K562 (cell line): ENCODE data around the gene ZBTB26. TPM values are rescaled to one million over a fixed set of nuclear protein-coding genes. Genes with fewer than 3 reads are reported as not detected.

Source experiments
- ATAC-seq: fragments of 200-7000 bp; cut with Tn5 transposase; 3 replicates; pipeline ENCODE4 v1.9.1; 2020; ENCODE audit warnings: moderate library complexity
- BruUV-seq: library from RNA; stranded (reverse); fragments of 400-500 nt; replicated peaks from 2 replicates; lab custom pipeline; 2021; lab: Mats Ljungman, UMichigan
- CTCF ChIA-PET: fragments of 300-600 bp; formaldehyde crosslinking; extraction: SDS; loops from one replicate; lab custom pipeline; 2021; ENCODE audit warnings: low intra/inter-chr PET ratio; lab: Yijun Ruan, JAX
- POLR2A ChIA-PET: fragments of 300-600, 350-650 bp; sonication (Branson Sonifier 250); formaldehyde crosslinking; extraction: SDS; loops from one replicate; lab custom pipeline; 2021; ENCODE audit warnings: antibody characterized with exemption, inconsistent platforms; lab: Yijun Ruan, JAX
- DNase-seq, 4 experiments: peaks; one replicate each; pipeline versions ENCODE4 v3.0.0 to v3.0.0-alpha.2; 2011 to 2018; ENCODE audit warnings: low spot score in 3 of 4, mixed read lengths in 3 of 4; ENCODE audit errors: extremely low read depth in 1 of 4
- FAIRE-seq: peaks from 2 replicates; lab custom pipeline; 2011; peaks lifted over from hg19 to GRCh38; lab: Jason Lieb, UNC
- H2AFZ ChIP-seq: 2 replicates; pipeline ENCODE4 v1.6.0; 2011; ENCODE audit warnings: low read depth, low read length, control low read depth, inconsistent platforms
- H3K27ac ChIP-seq: fragments of 200-600 bp; 3 replicates; pipeline ENCODE4 v1.8.0; 2011; ENCODE audit warnings: low read depth, mild to moderate bottlenecking, control low read depth, inconsistent platforms, low read length, moderate library complexity, mixed read lengths; ENCODE audit errors: extremely low read depth
- H3K27me3 ChIP-seq, 2 experiments: fragments of 300-600 bp in 1 of 2; 2 replicates in 1 of 2; 3 replicates in 1 of 2; pipeline versions ENCODE4 v1.6.0 to v1.8.0; 2011; ENCODE audit warnings: inconsistent platforms in 2 of 2, low read length in 2 of 2, mild to moderate bottlenecking in 1 of 2, mixed read lengths in 1 of 2, moderate library complexity in 1 of 2; ENCODE audit not compliant: control insufficient read depth in 2 of 2, insufficient read depth in 2 of 2
- H3K36me3 ChIP-seq: fragments of 300-600 bp; 3 replicates; pipeline ENCODE4 v1.8.0; 2011; ENCODE audit warnings: mild to moderate bottlenecking, low read length, inconsistent platforms; ENCODE audit not compliant: control insufficient read depth, insufficient read depth
- H3K4me1 ChIP-seq, 2 experiments: fragments of 200-600 bp in 1 of 2; replicated peaks in 1 of 2; 2 replicates in 1 of 2; 3 replicates in 1 of 2; pipeline versions ENCODE4 v1.5.1 to v1.8.0; 2011; ENCODE audit warnings: inconsistent platforms in 2 of 2, low read length in 2 of 2, mild to moderate bottlenecking in 1 of 2, mixed read lengths in 1 of 2, moderate library complexity in 1 of 2; ENCODE audit not compliant: control insufficient read depth in 2 of 2, insufficient read depth in 2 of 2
- H3K4me2 ChIP-seq: 2 replicates; pipeline ENCODE4 v1.6.1; 2011; ENCODE audit warnings: low read length, control low read depth, inconsistent platforms, mixed read lengths; ENCODE audit not compliant: insufficient read depth
- H3K4me3 ChIP-seq: fragments of 200-600 bp; sonication (generic), shearing (Covaris generic); 2 replicates; pipeline ENCODE4 v1.5.1; 2016; ENCODE audit warnings: control low read depth, inconsistent platforms
- H3K79me2 ChIP-seq: fragments of 200-600 bp; 3 replicates; pipeline ENCODE4 v1.8.0; 2011; ENCODE audit warnings: low read length, inconsistent platforms; ENCODE audit not compliant: control insufficient read depth, insufficient read depth
- H3K9ac ChIP-seq, 2 experiments: 2 replicates each; pipeline versions ENCODE4 v1.6.0 to v1.6.1; 2011; ENCODE audit warnings: low read depth in 2 of 2, low read length in 2 of 2, control low read depth in 1 of 2, inconsistent platforms in 1 of 2, mild to moderate bottlenecking in 1 of 2, mixed read lengths in 1 of 2; ENCODE audit not compliant: insufficient read depth in 1 of 2
- H3K9me1 ChIP-seq: one replicate; pipeline ENCODE4 v1.6.0; 2011; ENCODE audit warnings: inconsistent platforms, mild to moderate bottlenecking, low read length, moderate library complexity; ENCODE audit not compliant: control insufficient read depth, insufficient read depth
- H3K9me3 ChIP-seq: replicated peaks from 2 replicates; pipeline ENCODE4 v1.5.1; 2011; ENCODE audit warnings: low read depth, low read length, inconsistent platforms; ENCODE audit not compliant: control insufficient read depth, insufficient read depth
- H4K20me1 ChIP-seq: replicated peaks from 2 replicates; pipeline ENCODE4 v1.6.1; 2011; ENCODE audit warnings: low read length, inconsistent platforms, mixed read lengths; ENCODE audit not compliant: control insufficient read depth, insufficient read depth
- ARID2 ChIP-seq: fragments of 450-650 bp; IDR thresholded peaks from 2 replicates; pipeline ENCODE4 v1.6.1; 2017; ENCODE audit warnings: antibody characterized with exemption, mild to moderate bottlenecking
- BRCA1 ChIP-seq, 2 experiments: fragments of 450-650 bp in 1 of 2; sonication (generic) in 1 of 2; formaldehyde crosslinking in 1 of 2; IDR thresholded peaks; 2 replicates each; pipeline versions ENCODE4 v1.5.0 to v1.6.1; 2017 to 2020; ENCODE audit warnings: mild to moderate bottlenecking in 1 of 2, missing genetic modification reagents in 1 of 2
- CREBBP ChIP-seq: IDR thresholded peaks from one replicate; pipeline ENCODE4 v1.6.1; 2012; ENCODE audit warnings: low read depth, mild to moderate bottlenecking, control low read depth, inconsistent platforms, low read length
- HLTF ChIP-seq: fragments of 450-650 bp; IDR thresholded peaks from 2 replicates; pipeline ENCODE4 v1.6.1; 2016
- MED1 ChIP-seq: sonication (generic); formaldehyde crosslinking; IDR thresholded peaks from 2 replicates; pipeline ENCODE4 v1.8.1; 2023; ENCODE audit warnings: missing genetic modification reagents, borderline replicate concordance
- NFATC3 ChIP-seq: fragments of 450-650 bp; IDR thresholded peaks from 2 replicates; pipeline ENCODE4 v1.6.1; 2017; ENCODE audit warnings: mild to moderate bottlenecking
- NFE2 ChIP-seq: IDR thresholded peaks from 2 replicates; pipeline ENCODE4 v1.6.1; 2014; ENCODE audit warnings: antibody characterized with exemption, low read depth
- NR2C1 ChIP-seq, 2 experiments: fragments of 450-650 bp; IDR thresholded peaks; 2 replicates each; pipeline ENCODE4 v1.6.1; 2017; ENCODE audit warnings: mild to moderate bottlenecking in 2 of 2, antibody characterized with exemption in 1 of 2, inconsistent platforms in 1 of 2, missing compliant biosample characterization in 1 of 2, missing genetic modification characterization in 1 of 2
- NR2F6 ChIP-seq: fragments of 450-650 bp; formaldehyde crosslinking; IDR thresholded peaks from 2 replicates; pipeline ENCODE4 v1.4.0; 2020; ENCODE audit warnings: mild to moderate bottlenecking
- RCOR1 ChIP-seq, 2 experiments: IDR thresholded peaks; 2 replicates each; pipeline ENCODE4 v1.6.1; 2012; ENCODE audit warnings: low read depth in 2 of 2, low read length in 2 of 2, borderline replicate concordance in 1 of 2, improper control_type of control experiment in 1 of 2
- RFX5 ChIP-seq: IDR thresholded peaks from 2 replicates; pipeline ENCODE4 v1.6.1; 2011; ENCODE audit warnings: low read depth, mild to moderate bottlenecking, improper control_type of control experiment, low read length
- SRSF1 ChIP-seq: fragments of 200-400 bp; formaldehyde crosslinking; IDR thresholded peaks from 2 replicates; pipeline ENCODE4 v1.6.1; 2017; ENCODE audit warnings: mild to moderate bottlenecking, low read depth, low read length, moderate library complexity
- ZKSCAN3 ChIP-seq: fragments of 250-450 bp; sonication (Bioruptor Pico); IDR thresholded peaks from 2 replicates; pipeline ENCODE4 v1.4.0; 2020
- ZNF561 ChIP-seq: fragments of 450-650 bp; formaldehyde crosslinking; conservative IDR thresholded peaks from 2 replicates; pipeline ENCODE4 v1.4.0; 2020; ENCODE audit warnings: mild to moderate bottlenecking, moderate library complexity
- ZNF584 ChIP-seq: fragments of 200-800 bp; sonication (Bioruptor generic); IDR thresholded peaks from 2 replicates; pipeline ENCODE4 v1.6.1; 2016; ENCODE audit warnings: low read depth, mild to moderate bottlenecking, missing genetic modification characterization, missing compliant biosample characterization
- ZNF586 ChIP-seq: fragments of 450-650 bp; formaldehyde crosslinking; conservative IDR thresholded peaks from 2 replicates; pipeline ENCODE4 v1.4.0; 2020; ENCODE audit warnings: mild to moderate bottlenecking, moderate library complexity
- ZNF830 ChIP-seq: fragments of 250-450 bp; sonication (Bioruptor Pico); IDR thresholded peaks from 2 replicates; pipeline ENCODE4 v1.5.0; 2021; ENCODE audit warnings: mild to moderate bottlenecking
- WGBS: fragments of 100-300 bp; shearing (Covaris generic); methylation state at CpG from one replicate; pipeline ENCODE4 v1.1.6; 2016; ENCODE audit warnings: low coverage, mixed read lengths; ENCODE audit not compliant: insufficient coverage; ENCODE audit errors: missing lambda C conversion rate; 5-methylcytosine and 5-hydroxymethylcytosine counted together
- in situ Hi-C: fragments of 300-500 bp; cut with MboI; formaldehyde crosslinking; loops from 4 replicates; pipeline ENCODE4 v1.15.0; 2018; ENCODE audit warnings: inconsistent platforms, mixed read lengths
- intact Hi-C: fragments of 100-400 bp; cut with micrococcal nuclease; formaldehyde crosslinking; loops from 2 replicates; pipeline ENCODE4 v1.14.2; 2022
- polyA plus RNA-seq, 8 experiments: library from polyadenylated mRNA; depleted of rRNA in 4 of 8; stranded (reverse) in 5 of 8; unstranded in 3 of 8; fragments of >200 nt; fragmentation: Nextera tagmentation in 2 of 8; fragmentation: Illumina TruSeq in 1 of 8; extraction: Ambion mirVana in 2 of 8; extraction: Trizol in 1 of 8; gene quantifications; 2 replicates each; pipeline versions ENCODE4 v1.2.1 to v1.2.3, GENCODE V29; 2011 to 2014; ENCODE audit warnings: inconsistent platforms in 1 of 8, missing spikeins in 1 of 8
- total RNA-seq, 7 experiments: library from RNA; depleted of rRNA in 6 of 7; stranded (reverse); fragments of >200 nt in 6 of 7; fragmentation: Illumina TruSeq in 2 of 7; extraction: Trizol in 2 of 7; gene quantifications; 2 replicates each; pipeline versions ENCODE4 v1.2.1 to v1.2.3, GENCODE V29; 2011 to 2021; ENCODE audit warnings: low replicate concordance in 1 of 7

Gene ZBTB26
- total and polyA plus RNA-seq, 9 of the 15 experiments (the other 6 are each of a cell fraction or from before 2014, with no cell fraction given) = 2.4 to 20.7 (median 5.0) TPM

GRCh38 chr9:122936464-122936863 is 5.2 kb upstream of the ZBTB26 start:
- no peak for ATAC-seq
- BruUV-seq = no TSS peak
- intact Hi-C loops = no loop called here
- TF ChIP-seq SRSF1 (no peak), RCOR1 (IDR thresholded peaks at IDR 0.05; ENCODE audit: borderline replicate concordance in 1 of 2, low read depth in 2 of 2, low read length in 2 of 2) (no peak), HLTF (no peak), NFE2 (no peak), CREBBP (no peak), RFX5 (no peak), ZKSCAN3 (CRISPR knock-in tag) (no peak), BRCA1 (IDR thresholded peaks at IDR 0.05) (no peak), BRCA1 (CRISPR knock-in tag; IDR thresholded peaks at IDR 0.05) (no peak), ZNF586 (CRISPR knock-in tag) (no peak), MED1 (CRISPR knock-in tag) (no peak), NR2C1 (IDR thresholded peaks at IDR 0.05) (no peak), NR2C1 (tag; IDR thresholded peaks at IDR 0.05) (no peak), ZNF584 (CRISPR knock-in tag) (no peak), ZNF561 (CRISPR knock-in tag) (no peak), ZNF830 (CRISPR knock-in tag) (no peak), NR2F6 (CRISPR knock-in tag) (no peak), ARID2 (no peak), NFATC3 (no peak)

More at GRCh38 chr9:122936464-122936863, 5.2 kb upstream of the ZBTB26 start:
- WGBS = 95% methylated on average over 5 of the region's 5 CpGs
- Histone ChIP-seq H2AFZ (no peak overlapping the region), H3K4me3 (no peak overlapping the region), H3K9me3 (no peaks in the 10 kb centered on the region), H3K9ac (no peak overlapping the region), H3K79me2 (peaks cover 46% of the 10 kb centered on the region), H3K27ac (no peak overlapping the region), H3K9me1 (no peaks in the 10 kb centered on the region), H4K20me1 (no peaks in the 10 kb centered on the region), H3K4me1 (peaks cover 4 to 8% of the 10 kb centered on the region in 2 experiments; a peak in 4 of 5 replicates), H3K4me2 (no peak overlapping the region), H3K36me3 (peaks cover 39% of the 10 kb centered on the region), H3K27me3 (no peaks in the 10 kb centered on the region)
- DNase-seq = no peak
- CTCF ChIA-PET = no interaction called here
- POLR2A ChIA-PET = no interaction called here
- in situ Hi-C loops = no loop called here
- no peak for FAIRE-seq
